ENCODE measurements around the gene COL6A3.

- TF ChIP-seq TSC22D4 (tag; IDR thresholded peaks at IDR 0.05) (no peak), SETDB1 (IDR thresholded peaks at IDR 0.05; ENCODE audit: low read length) (no peak), RFX1 (IDR thresholded peaks at IDR 0.05) (no peak), ZNF354B (CRISPR knock-in tag; IDR thresholded peaks at IDR 0.05) (no peak)
- TF ChIP-seq, protein P1, sequence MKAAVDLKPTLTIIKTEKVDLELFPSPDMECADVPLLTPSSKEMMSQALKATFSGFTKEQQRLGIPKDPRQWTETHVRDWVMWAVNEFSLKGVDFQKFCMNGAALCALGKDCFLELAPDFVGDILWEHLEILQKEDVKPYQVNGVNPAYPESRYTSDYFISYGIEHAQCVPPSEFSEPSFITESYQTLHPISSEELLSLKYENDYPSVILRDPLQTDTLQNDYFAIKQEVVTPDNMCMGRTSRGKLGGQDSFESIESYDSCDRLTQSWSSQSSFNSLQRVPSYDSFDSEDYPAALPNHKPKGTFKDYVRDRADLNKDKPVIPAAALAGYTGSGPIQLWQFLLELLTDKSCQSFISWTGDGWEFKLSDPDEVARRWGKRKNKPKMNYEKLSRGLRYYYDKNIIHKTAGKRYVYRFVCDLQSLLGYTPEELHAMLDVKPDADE (conservative IDR thresholded peaks at IDR 0.05; ENCODE audit: control insufficient read depth, low read depth, low read length) = no peak
Observed at GRCh38 chr2:237405006-237405559, 8.9 kb downstream of the COL6A3 start.

Data from K562 (cell line).